Astrocyte (in vitro differentiated cells and primary cell): ENCODE data around the gene CDH8. TPM values are rescaled to one million over a fixed set of nuclear protein-coding genes. Genes with fewer than 3 reads are reported as not detected.
A peak's percentile ranks its signal among the peaks of the same experiment; 100 is the strongest.

Source experiments
- DNase-seq: peaks from one replicate; pipeline ENCODE4 v3.0.0-alpha.2; 2010; ENCODE audit warnings: low read depth
- FAIRE-seq: peaks from 2 replicates; lab custom pipeline; 2011; peaks lifted over from hg19 to GRCh38; lab: Jason Lieb, UNC
- H2AFZ ChIP-seq: 2 replicates; pipeline ENCODE4 v1.6.0; 2012; ENCODE audit warnings: low read depth, low read length, inconsistent platforms
- H3K27ac ChIP-seq: 2 replicates; pipeline ENCODE4 v1.5.1; 2011; ENCODE audit warnings: low read depth, low read length, inconsistent platforms
- H3K27me3 ChIP-seq: 2 replicates; pipeline ENCODE4 v1.6.0; 2011; ENCODE audit warnings: low read length, inconsistent platforms; ENCODE audit not compliant: insufficient read depth
- H3K36me3 ChIP-seq: 2 replicates; pipeline ENCODE4 v1.5.1; 2011; ENCODE audit warnings: low read length, inconsistent platforms; ENCODE audit not compliant: insufficient read depth
- H3K4me1 ChIP-seq: 2 replicates; pipeline ENCODE4 v1.5.1; 2011; ENCODE audit warnings: low read length, inconsistent platforms; ENCODE audit not compliant: insufficient read depth
- H3K4me2 ChIP-seq: 2 replicates; pipeline ENCODE4 v1.6.0; 2012; ENCODE audit warnings: low read length, inconsistent platforms
- H3K4me3 ChIP-seq: 2 replicates; pipeline ENCODE4 v1.5.1; 2011; ENCODE audit warnings: low read depth, mild to moderate bottlenecking, low read length, inconsistent platforms; ENCODE audit not compliant: insufficient read depth
- H3K79me2 ChIP-seq: 2 replicates; pipeline ENCODE4 v1.6.0; 2012; ENCODE audit warnings: mild to moderate bottlenecking, low read length, inconsistent platforms; ENCODE audit not compliant: insufficient read depth
- H3K9ac ChIP-seq: 2 replicates; pipeline ENCODE4 v1.6.0; 2012; ENCODE audit warnings: mild to moderate bottlenecking, low read length, inconsistent platforms
- H3K9me3 ChIP-seq: 2 replicates; pipeline ENCODE4 v1.5.1; 2012; ENCODE audit warnings: low read depth, mild to moderate bottlenecking, low read length, inconsistent platforms; ENCODE audit not compliant: insufficient read depth
- H4K20me1 ChIP-seq: 2 replicates; pipeline ENCODE4 v1.6.0; 2012; ENCODE audit warnings: low read length, inconsistent platforms; ENCODE audit not compliant: insufficient read depth
- H3K27ac Mint-ChIP-seq: one replicate; pipeline ENCODE4 v1.8.0; 2021; ENCODE audit warnings: mild to moderate bottlenecking, mixed read lengths; ENCODE audit not compliant: unreplicated experiment
- H3K27me3 Mint-ChIP-seq: one replicate; pipeline ENCODE4 v1.8.0; 2021; ENCODE audit warnings: low read depth, mixed read lengths; ENCODE audit not compliant: unreplicated experiment
- H3K36me3 Mint-ChIP-seq: one replicate; pipeline ENCODE4 v1.8.0; 2021; ENCODE audit warnings: low read depth, mixed read lengths; ENCODE audit not compliant: unreplicated experiment
- H3K4me1 Mint-ChIP-seq: one replicate; pipeline ENCODE4 v1.8.0; 2021; ENCODE audit warnings: low read depth, mixed read lengths; ENCODE audit not compliant: unreplicated experiment
- H3K4me3 Mint-ChIP-seq: one replicate; pipeline ENCODE4 v1.8.0; 2021; ENCODE audit warnings: mild to moderate bottlenecking, moderate library complexity, mixed read lengths; ENCODE audit not compliant: unreplicated experiment
- H3K9me3 Mint-ChIP-seq: one replicate; pipeline ENCODE4 v1.8.0; 2021; ENCODE audit warnings: mild to moderate bottlenecking, mixed read lengths; ENCODE audit not compliant: unreplicated experiment
- CTCF ChIP-seq: IDR thresholded peaks from 2 replicates; pipeline ENCODE4 v1.5.1; 2011; ENCODE audit warnings: low read depth, mild to moderate bottlenecking, inconsistent platforms, low read length, moderate library complexity; ENCODE audit not compliant: insufficient read depth
- EZH2 ChIP-seq: IDR thresholded peaks from 2 replicates; pipeline ENCODE4 v1.6.1; 2012; ENCODE audit warnings: mild to moderate bottlenecking, low read length, inconsistent platforms; ENCODE audit not compliant: insufficient read depth
- total RNA-seq: library from RNA; stranded (reverse); gene quantifications from 2 replicates; pipeline ENCODE4 v1.2.1, GENCODE V29; 2021

Gene CDH8
- total RNA-seq, 1 donor from 2014 or later: 17.5 TPM

DNA sequence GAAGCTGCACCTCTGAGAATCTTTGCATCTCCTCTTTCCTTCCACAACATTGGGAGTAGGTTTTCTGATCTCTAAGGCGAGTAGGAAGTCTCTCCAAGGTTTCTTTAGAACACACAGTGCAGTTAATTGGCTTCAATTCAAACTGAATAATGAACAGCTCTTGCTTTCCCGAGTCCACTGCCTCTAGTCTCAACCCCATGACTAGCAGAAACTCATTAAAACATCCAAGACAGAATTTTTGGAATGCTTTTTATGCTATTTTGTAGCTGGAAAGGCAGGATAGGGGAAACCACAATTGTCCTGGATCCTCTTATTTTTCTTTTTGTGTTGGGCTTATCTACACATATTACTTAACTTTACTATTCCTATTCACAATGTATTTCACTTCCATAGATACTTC lies 206.6 kb downstream of the CDH8 start:
- no peak overlapping the region for H3K4me2 ChIP-seq
- Mint-ChIP-seq H3K36me3 (no peaks in the 10 kb centered on the region), H3K27ac (peak overlapping the region; percentile 35), H3K27me3 (no peaks in the 10 kb centered on the region), H3K4me1 (peaks cover 17% of the 10 kb centered on the region), H3K9me3 (no peaks in the 10 kb centered on the region), H3K4me3 (no peak overlapping the region)
- no peak for TF ChIP-seq EZH2
- no peak for TF ChIP-seq CTCF
- H3K27ac ChIP-seq: no peak overlapping the region
- FAIRE-seq (no peak), DNase-seq (peak; percentile 79)
- no peaks in the 10 kb centered on the region for H3K79me2 ChIP-seq
- H2AFZ ChIP-seq: no peak overlapping the region
- no peaks in the 10 kb centered on the region for H3K27me3 ChIP-seq
- H3K4me3 ChIP-seq: no peak overlapping the region
- no peaks in the 10 kb centered on the region for H3K9me3 ChIP-seq
- H3K9ac ChIP-seq: no peak overlapping the region
- no peaks in the 10 kb centered on the region for H3K4me1 ChIP-seq
- no peaks in the 10 kb centered on the region for H4K20me1 ChIP-seq
- no peaks in the 10 kb centered on the region for H3K36me3 ChIP-seq

DNA sequence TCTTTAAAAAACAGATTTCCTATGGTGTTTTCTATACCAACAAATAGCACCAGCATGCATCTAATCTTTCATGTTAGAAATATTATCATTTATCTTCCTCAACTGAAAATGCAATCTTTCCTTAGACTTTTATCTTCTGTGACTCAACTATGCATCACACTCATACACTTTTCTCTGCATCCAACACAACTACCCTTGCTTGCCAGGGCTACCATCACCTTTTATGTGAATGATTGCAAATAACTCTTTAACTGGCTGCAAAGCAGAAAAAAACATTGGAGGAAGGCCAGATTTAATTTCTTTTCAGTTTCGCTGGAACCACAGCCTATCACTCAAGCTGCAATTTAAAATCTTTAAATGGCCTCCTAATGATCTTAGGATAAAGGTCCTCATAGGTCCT lies 212.9 kb downstream of the CDH8 start:
- H3K27me3 Mint-ChIP-seq: no peaks in the 10 kb centered on the region
- Histone ChIP-seq H3K27ac (no peak overlapping the region), H3K4me3 (no peak overlapping the region), H4K20me1 (no peaks in the 10 kb centered on the region), H3K27me3 (no peaks in the 10 kb centered on the region), H3K4me1 (peaks cover 12% of the 10 kb centered on the region), H3K79me2 (no peaks in the 10 kb centered on the region), H3K36me3 (no peaks in the 10 kb centered on the region), H3K9me3 (no peaks in the 10 kb centered on the region), H3K4me2 (no peak overlapping the region), H2AFZ (no peak overlapping the region), H3K9ac (no peak overlapping the region)
- FAIRE-seq: no peak
- TF ChIP-seq EZH2 (no peak), CTCF (no peak)
- DNase-seq: peak; percentile 54
- no peak overlapping the region for H3K4me3 Mint-ChIP-seq
- H3K27ac Mint-ChIP-seq: no peak overlapping the region
- no peaks in the 10 kb centered on the region for H3K9me3 Mint-ChIP-seq
- H3K4me1 Mint-ChIP-seq: peaks cover 15% of the 10 kb centered on the region
- no peaks in the 10 kb centered on the region for H3K36me3 Mint-ChIP-seq

- peak; percentile 37 for DNase-seq
- Histone ChIP-seq H3K4me3 (no peak overlapping the region), H3K9me3 (no peaks in the 10 kb centered on the region), H3K9ac (no peak overlapping the region), H3K36me3 (no peaks in the 10 kb centered on the region), H3K27me3 (no peaks in the 10 kb centered on the region), H3K79me2 (no peaks in the 10 kb centered on the region), H3K27ac (no peak overlapping the region), H3K4me1 (peaks cover 12% of the 10 kb centered on the region), H3K4me2 (peak overlapping the region; percentile 35), H2AFZ (no peak overlapping the region), H4K20me1 (no peaks in the 10 kb centered on the region)
- Mint-ChIP-seq H3K27me3 (no peaks in the 10 kb centered on the region), H3K9me3 (no peaks in the 10 kb centered on the region), H3K36me3 (no peaks in the 10 kb centered on the region), H3K4me3 (no peak overlapping the region), H3K27ac (no peak overlapping the region), H3K4me1 (peaks cover 12% of the 10 kb centered on the region)
- TF ChIP-seq EZH2 (no peak), CTCF (no peak)
- FAIRE-seq: no peak
Measured at GRCh38 chr16:61820820-61821219, 215.4 kb downstream of the CDH8 start.
